ENCODE results near the gene TMEM74B. TPM values are rescaled to one million over a fixed set of nuclear protein-coding genes. Genes with fewer than 3 reads are reported as not detected.

Gene TMEM74B
- total and polyA plus RNA-seq, 9 of the 15 experiments (the other 6 are each of a cell fraction or from before 2014, with no cell fraction given), result 0.24 to 19.0 (median 7.5) TPM

- TF ChIP-seq ZFX (CRISPR knock-in tag; IDR thresholded peaks at IDR 0.05) (peak; percentile 71), HEY1 (CRISPR knock-in tag; IDR thresholded peaks at IDR 0.05; ENCODE audit: borderline replicate concordance) (no peak), KDM5B (IDR thresholded peaks at IDR 0.05; ENCODE audit: insufficient replicate concordance, low read depth, low read length) (peak; percentile 59), ARID2 (IDR thresholded peaks at IDR 0.05) (no peak), UBTF (IDR thresholded peaks at IDR 0.05; ENCODE audit: borderline replicate concordance in 1 of 2, low read depth in 2 of 2, low read length in 2 of 2) (no peak), CBFB (CRISPR knock-in tag; IDR thresholded peaks at IDR 0.05) (no peak), GABPB1 (CRISPR knock-in tag; IDR thresholded peaks at IDR 0.05) (no peak), NONO (IDR thresholded peaks at IDR 0.05; ENCODE audit: low read depth in 2 of 2, low read length in 1 of 2) (0 out of 4 replicates have a peak, but pooled peaks of 1 of the 2 experiments have one; percentile 28), FOXA3 (CRISPR knock-in tag; conservative IDR thresholded peaks at IDR 0.05 in 1 of 2, IDR thresholded peaks at IDR 0.05 in 1 of 2) (peak in 1 of 2 experiments; percentile 47; a peak in 1 of 4 replicates), HDAC2 (IDR thresholded peaks at IDR 0.05) (0 out of 2 replicates have a peak, but pooled peaks have one; percentile 3), HDAC1 (IDR thresholded peaks at IDR 0.05) (0 out of 4 replicates have a peak, but pooled peaks of 1 of the 2 experiments have one; percentile 30), ZNF507 (tag; conservative IDR thresholded peaks at IDR 0.05) (no peak), ZNF592 (IDR thresholded peaks at IDR 0.05) (0 out of 2 replicates have a peak, but pooled peaks have one; percentile 33), L3MBTL2 (IDR thresholded peaks at IDR 0.05) (peak; percentile 23; the same call in 1 of the 2 replicates)
Measured at GRCh38 chr20:1184638-1185315, at the start of gene TMEM74B (continued).

All from K562 (cell line).